ENCODE measurements around the gene MXRA7. TPM values are rescaled to one million over a fixed set of nuclear protein-coding genes. Genes with fewer than 3 reads are reported as not detected.

MXRA7 gene
- total and polyA plus RNA-seq, 8 donors = 41.4 to 209 (median 71.6) TPM

DNA sequence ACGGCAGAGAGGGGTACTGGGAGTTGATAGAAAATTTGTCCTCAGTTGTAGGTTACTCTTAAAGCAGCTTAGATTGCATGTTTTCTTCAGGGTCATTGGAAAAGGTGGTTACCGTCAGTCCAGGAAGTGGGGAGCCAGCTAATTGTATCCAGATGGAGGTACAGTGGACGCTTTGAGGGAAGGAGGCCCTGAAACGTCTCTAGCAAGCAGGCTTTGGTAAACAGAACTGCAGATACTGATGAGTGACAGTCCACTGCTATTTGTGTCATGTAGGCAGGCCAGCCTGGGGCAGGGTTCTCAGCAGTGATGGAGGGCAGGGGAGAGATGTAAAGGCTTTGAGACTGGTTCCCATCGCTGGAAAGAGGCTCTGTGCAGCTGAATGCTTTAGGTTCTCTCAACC, 37.0 kb downstream of the MXRA7 start:
- 71 to 80% (median 76%) methylated on average over 5 of the region's 5 CpGs for WGBS, 5 donors
- Histone ChIP-seq H3K27me3 (no peaks in the 10 kb centered on the region), H3K4me1 (peaks cover 14 to 47% (median 35%) of the 10 kb centered on the region in 4 donors), H3K27ac (peak overlapping the region in 2 of 5 donors; percentile 92 to 93), H3K9me3 (no peaks in the 10 kb centered on the region), H3K4me3 (no peak overlapping the region), H3K36me3 (peaks cover 0 to 31% (median 13%) of the 10 kb centered on the region in 4 donors)
- no peak for TF ChIP-seq POLR2AphosphoS5 (IDR thresholded peaks at IDR 0.05)
- TF ChIP-seq POLR2A (IDR thresholded peaks at IDR 0.05) = no peak
- TF ChIP-seq EP300 (IDR thresholded peaks at IDR 0.05) = no peak
- TF ChIP-seq, protein P1, sequence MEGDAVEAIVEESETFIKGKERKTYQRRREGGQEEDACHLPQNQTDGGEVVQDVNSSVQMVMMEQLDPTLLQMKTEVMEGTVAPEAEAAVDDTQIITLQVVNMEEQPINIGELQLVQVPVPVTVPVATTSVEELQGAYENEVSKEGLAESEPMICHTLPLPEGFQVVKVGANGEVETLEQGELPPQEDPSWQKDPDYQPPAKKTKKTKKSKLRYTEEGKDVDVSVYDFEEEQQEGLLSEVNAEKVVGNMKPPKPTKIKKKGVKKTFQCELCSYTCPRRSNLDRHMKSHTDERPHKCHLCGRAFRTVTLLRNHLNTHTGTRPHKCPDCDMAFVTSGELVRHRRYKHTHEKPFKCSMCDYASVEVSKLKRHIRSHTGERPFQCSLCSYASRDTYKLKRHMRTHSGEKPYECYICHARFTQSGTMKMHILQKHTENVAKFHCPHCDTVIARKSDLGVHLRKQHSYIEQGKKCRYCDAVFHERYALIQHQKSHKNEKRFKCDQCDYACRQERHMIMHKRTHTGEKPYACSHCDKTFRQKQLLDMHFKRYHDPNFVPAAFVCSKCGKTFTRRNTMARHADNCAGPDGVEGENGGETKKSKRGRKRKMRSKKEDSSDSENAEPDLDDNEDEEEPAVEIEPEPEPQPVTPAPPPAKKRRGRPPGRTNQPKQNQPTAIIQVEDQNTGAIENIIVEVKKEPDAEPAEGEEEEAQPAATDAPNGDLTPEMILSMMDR (IDR thresholded peaks at IDR 0.05) = no peak
- intact Hi-C loops (cut with DNase I; ENCODE audit: low total_unique reads) = no loop called here
- DNase-seq = no peak

DNA sequence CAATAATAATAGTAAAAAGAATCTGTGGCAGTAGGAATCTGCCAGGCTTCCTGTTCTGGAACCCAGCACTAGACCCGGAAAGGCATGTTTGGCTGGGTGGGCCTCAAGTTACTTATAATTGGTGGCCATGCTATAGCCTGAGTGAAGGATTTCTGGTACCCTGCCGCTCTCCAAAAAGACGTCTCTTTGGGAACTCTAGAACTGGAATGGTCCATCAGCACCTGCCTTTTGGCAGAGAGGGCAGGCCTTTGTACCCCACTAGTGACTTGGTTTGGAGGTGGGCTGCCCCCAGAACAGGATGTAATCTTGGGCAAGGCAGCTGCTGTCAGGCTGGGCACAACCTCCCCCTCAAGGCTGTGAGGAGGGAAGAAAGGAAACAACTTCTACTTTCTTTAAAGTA, 37.9 kb downstream of the MXRA7 start:
- peak overlapping the region in 1 of 4 donors; percentile 63 for H3K4me3 ChIP-seq
- 79 to 92% (median 82%) methylated on average over 3 of the region's 3 CpGs for WGBS, 5 donors
- H3K4me1 ChIP-seq = peaks cover 14 to 46% (median 31%) of the 10 kb centered on the region in 4 donors
- no peak for DNase-seq
- intact Hi-C loops (cut with DNase I; ENCODE audit: low total_unique reads) = no loop called here
- H3K27ac ChIP-seq = peak overlapping the region; percentile 57 to 93 (median 92)
- H3K27me3 ChIP-seq = no peaks in the 10 kb centered on the region
- no peak for TF ChIP-seq POLR2A (IDR thresholded peaks at IDR 0.05)
- no peak for TF ChIP-seq POLR2AphosphoS5 (IDR thresholded peaks at IDR 0.05)
- TF ChIP-seq EP300 (IDR thresholded peaks at IDR 0.05) = no peak
- TF ChIP-seq, protein P1 (IDR thresholded peaks at IDR 0.05) = no peak
- H3K36me3 ChIP-seq = peaks cover 0 to 22% (median 9%) of the 10 kb centered on the region in 4 donors
- no peaks in the 10 kb centered on the region for H3K9me3 ChIP-seq

DNA sequence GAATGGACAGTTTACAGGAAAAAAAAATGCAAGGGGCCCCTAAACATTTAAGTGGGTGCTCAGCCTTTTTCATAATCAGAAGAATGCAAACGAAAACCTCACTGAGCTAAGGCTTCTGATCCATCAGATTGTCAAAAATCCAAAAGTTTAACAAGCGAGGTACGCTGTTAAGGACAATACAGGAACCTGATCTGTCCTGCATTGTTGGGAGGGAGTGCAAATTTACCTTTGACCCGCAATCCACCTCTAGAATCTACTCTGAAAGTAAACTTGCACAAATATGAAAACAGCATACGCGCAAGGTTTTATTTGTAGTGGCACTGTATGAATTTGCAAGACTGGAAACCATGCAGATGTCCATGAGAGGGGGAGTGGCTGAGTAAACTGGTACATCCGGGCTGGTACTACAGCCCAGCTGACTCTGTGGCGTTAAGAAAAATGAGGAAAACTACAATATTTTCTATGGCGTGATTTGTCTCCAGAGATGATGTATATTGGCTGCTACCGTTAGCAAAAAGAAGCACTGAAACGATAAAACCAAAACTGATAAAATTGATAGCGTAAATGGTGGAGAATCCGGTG, 38.4 kb downstream of the MXRA7 start:
- peak overlapping the region; percentile 91 to 95 (median 92) for H3K27ac ChIP-seq
- 21 to 32% (median 25%) methylated on average over 13 of the region's 13 CpGs for WGBS, 5 donors
- TF ChIP-seq, protein P1 (IDR thresholded peaks at IDR 0.05) = no peak
- TF ChIP-seq POLR2AphosphoS5 (IDR thresholded peaks at IDR 0.05) = peak in 1 of 3 donors; percentile 26
- H3K9me3 ChIP-seq = no peaks in the 10 kb centered on the region
- peak overlapping the region; percentile 57 to 63 (median 62) for H3K4me3 ChIP-seq
- H3K36me3 ChIP-seq = peaks cover 0 to 17% (median 5%) of the 10 kb centered on the region in 4 donors
- H3K27me3 ChIP-seq = no peaks in the 10 kb centered on the region
- peaks cover 14 to 47% (median 30%) of the 10 kb centered on the region in 4 donors for H3K4me1 ChIP-seq
- DNase-seq = peak in 1 of 2 donors; percentile 72
- intact Hi-C loops (cut with DNase I; ENCODE audit: low total_unique reads) = no loop called here

DNA sequence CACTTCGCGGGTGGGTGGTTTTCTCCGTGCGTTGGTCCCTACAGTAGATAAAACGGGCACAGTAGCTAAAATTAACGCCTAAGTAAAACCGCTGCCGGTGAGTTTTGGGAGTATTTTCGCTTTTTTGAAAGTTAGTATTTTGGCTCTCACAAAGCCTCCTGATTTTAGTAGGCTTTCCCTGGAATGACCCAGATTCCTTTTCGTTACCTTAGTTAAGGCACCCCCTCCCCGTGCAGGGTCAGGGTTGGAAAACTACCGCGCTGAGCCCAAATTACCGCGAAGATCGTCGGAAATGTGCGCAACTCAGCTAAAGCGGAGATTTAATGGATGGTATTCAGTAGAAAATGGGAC, 38.9 kb downstream of the MXRA7 start:
- TF ChIP-seq EP300 (IDR thresholded peaks at IDR 0.05) (no peak), POLR2A (IDR thresholded peaks at IDR 0.05) (peak in 2 of 4 donors; percentile 38 to 63), POLR2AphosphoS5 (IDR thresholded peaks at IDR 0.05) (peak in 1 of 3 donors; percentile 2)
- TF ChIP-seq, protein P1 (IDR thresholded peaks at IDR 0.05) = peak in 1 of 7 experiments; percentile 25
- Histone ChIP-seq H3K4me3 (peak overlapping the region; percentile 57 to 63 (median 62)), H3K27me3 (no peaks in the 10 kb centered on the region), H3K36me3 (peaks cover 0 to 12% (median 3%) of the 10 kb centered on the region in 4 donors), H3K27ac (peak overlapping the region; percentile 91 to 95 (median 92)), H3K4me1 (peaks cover 14 to 47% (median 30%) of the 10 kb centered on the region in 4 donors), H3K9me3 (no peaks in the 10 kb centered on the region)
- intact Hi-C loops (cut with DNase I; ENCODE audit: low total_unique reads) = no loop called here
- WGBS, 5 donors = 0 to 1% (median 1%) methylated on average over 19 of the region's 19 CpGs
- no peak for DNase-seq

All from stomach (tissue), 9 donors.